ENCODE results near the gene SLC22A2.

SLC22A2 gene

DNA sequence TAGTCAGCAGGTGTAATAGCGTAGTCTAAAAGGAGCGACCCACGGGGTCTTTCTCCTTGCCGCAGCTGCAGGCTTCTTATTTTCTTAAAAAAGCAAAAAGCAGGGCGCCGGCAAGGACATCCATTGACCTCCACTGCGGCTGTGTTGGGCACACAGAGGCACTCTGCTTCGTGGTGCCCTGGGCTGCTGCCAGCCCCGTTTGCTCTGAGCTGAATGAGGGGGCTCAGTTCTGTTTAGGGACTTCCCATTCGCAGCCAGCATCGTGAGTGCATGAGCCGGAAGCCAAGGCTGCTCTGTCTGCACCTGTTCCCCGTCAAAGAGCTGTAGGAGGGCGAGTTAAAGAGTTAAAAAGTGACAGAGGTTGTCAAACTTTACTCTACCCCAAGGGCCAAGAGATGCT lies 1.7 kb upstream of the SLC22A2 start:
- Histone ChIP-seq H3K4me3 (no peak overlapping the region), H3K27ac (no peak overlapping the region), H3K36me3 (ENCODE audit: insufficient read depth, low read length) (no peaks in the 10 kb centered on the region), H3K9ac (ENCODE audit: insufficient read length) (no peak overlapping the region), H3K9me3 (ENCODE audit: low read depth, low read length) (no peaks in the 10 kb centered on the region)
- TF ChIP-seq EZH2 (IDR thresholded peaks at IDR 0.05) (no peak), FOXP2 (optimal IDR thresholded peaks at IDR 0.05; ENCODE audit: control extremely low read depth, extremely low read length, insufficient read depth) (no peak), POLR2AphosphoS5 (IDR thresholded peaks at IDR 0.05; ENCODE audit: borderline replicate concordance, low read depth, low read length) (no peak)
- no peak for DNase-seq (ENCODE audit: low read depth, low spot score)

- no peak overlapping the region for H3K27ac ChIP-seq
- no peak overlapping the region for H3K9ac ChIP-seq (ENCODE audit: insufficient read length)
- H3K9me3 ChIP-seq (ENCODE audit: low read depth, low read length): no peaks in the 10 kb centered on the region
- DNase-seq (ENCODE audit: low read depth, low spot score): no peak
- TF ChIP-seq EZH2 (IDR thresholded peaks at IDR 0.05) (no peak), FOXP2 (optimal IDR thresholded peaks at IDR 0.05; ENCODE audit: control extremely low read depth, extremely low read length, insufficient read depth) (no peak), POLR2AphosphoS5 (IDR thresholded peaks at IDR 0.05; ENCODE audit: borderline replicate concordance, low read depth, low read length) (no peak)
- no peak overlapping the region for H3K4me3 ChIP-seq
- H3K36me3 ChIP-seq (ENCODE audit: insufficient read depth, low read length): no peaks in the 10 kb centered on the region
Observed at GRCh38 chr6:160259598-160259997, 977 bp upstream of the SLC22A2 start.

DNA sequence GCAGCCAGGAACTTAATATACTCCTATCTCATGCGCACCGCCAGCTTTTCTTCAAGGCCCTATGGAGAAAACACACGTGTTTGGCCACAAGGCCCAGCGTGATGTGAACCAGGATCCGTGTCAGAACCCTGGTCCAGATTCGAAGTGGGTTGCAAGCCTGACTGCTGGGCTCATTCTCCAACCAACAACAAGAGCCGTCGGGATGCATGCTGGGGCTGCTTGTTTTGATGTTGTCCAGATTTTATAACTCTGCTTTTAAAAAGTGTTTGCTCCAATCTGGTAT lies 463 bp upstream of the SLC22A2 start:
- Histone ChIP-seq H3K9ac (ENCODE audit: insufficient read length) (no peak overlapping the region), H3K36me3 (ENCODE audit: insufficient read depth, low read length) (no peaks in the 10 kb centered on the region), H3K9me3 (ENCODE audit: low read depth, low read length) (no peaks in the 10 kb centered on the region), H3K27ac (no peak overlapping the region), H3K4me3 (no peak overlapping the region)
- no peak for TF ChIP-seq EZH2 (IDR thresholded peaks at IDR 0.05)
- no peak for TF ChIP-seq POLR2AphosphoS5 (IDR thresholded peaks at IDR 0.05; ENCODE audit: borderline replicate concordance, low read depth, low read length)
- TF ChIP-seq FOXP2 (optimal IDR thresholded peaks at IDR 0.05; ENCODE audit: control extremely low read depth, extremely low read length, insufficient read depth): no peak
- DNase-seq (ENCODE audit: low read depth, low spot score): no peak

- no peaks in the 10 kb centered on the region for H3K9me3 ChIP-seq (ENCODE audit: low read depth, low read length)
- no peak overlapping the region for H3K9ac ChIP-seq (ENCODE audit: insufficient read length)
- no peak for TF ChIP-seq POLR2AphosphoS5 (IDR thresholded peaks at IDR 0.05; ENCODE audit: borderline replicate concordance, low read depth, low read length)
- no peaks in the 10 kb centered on the region for H3K36me3 ChIP-seq (ENCODE audit: insufficient read depth, low read length)
- no peak overlapping the region for H3K4me3 ChIP-seq
- no peak overlapping the region for H3K27ac ChIP-seq
- DNase-seq (ENCODE audit: low read depth, low spot score): no peak
Observed at GRCh38 chr6:160256445-160256844, 2.2 kb downstream of the SLC22A2 start.

DNA sequence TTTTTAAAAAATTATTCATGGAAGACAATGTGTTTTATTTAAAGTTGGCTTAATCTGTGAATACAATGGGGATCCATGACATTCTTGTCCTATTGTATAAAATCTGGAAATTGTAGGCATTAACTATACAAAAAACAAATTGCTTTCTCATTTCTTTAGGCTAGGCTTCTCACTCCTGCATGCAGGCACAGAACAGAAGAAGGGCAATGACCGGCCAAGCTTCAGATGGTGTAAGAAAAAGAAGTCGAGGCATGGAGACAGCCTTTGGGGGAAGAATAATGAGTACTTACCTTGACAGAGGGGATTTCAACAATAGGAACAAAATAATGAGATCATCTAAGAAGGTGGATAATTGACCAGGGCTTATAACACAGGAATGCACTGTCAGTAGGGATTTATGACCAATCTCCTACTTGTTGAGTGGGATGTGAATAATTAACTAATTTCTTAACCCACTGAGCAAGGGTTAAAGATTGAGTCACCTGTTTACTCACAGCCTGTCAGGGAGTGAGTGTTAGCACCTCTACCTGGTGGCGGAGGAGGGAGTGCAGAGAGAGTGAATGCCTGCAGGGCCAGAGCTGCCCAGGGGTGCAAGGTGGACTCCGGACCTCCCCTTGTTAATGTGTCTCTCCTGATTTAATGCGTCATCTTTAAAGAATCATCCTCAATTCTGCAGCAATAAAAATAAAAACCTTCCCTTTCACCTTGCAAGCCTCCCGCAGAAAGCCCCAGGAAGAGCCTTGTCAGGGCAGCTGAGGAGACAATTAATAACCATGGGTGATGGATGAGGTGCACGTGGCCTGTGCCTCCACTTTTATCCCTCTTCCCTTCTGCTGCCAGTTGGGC lies 3.9 kb downstream of the SLC22A2 start:
- Histone ChIP-seq H3K27ac (no peak overlapping the region), H3K36me3 (ENCODE audit: insufficient read depth, low read length) (no peaks in the 10 kb centered on the region), H3K4me3 (no peak overlapping the region), H3K9ac (ENCODE audit: insufficient read length) (no peak overlapping the region), H3K9me3 (ENCODE audit: low read depth, low read length) (no peaks in the 10 kb centered on the region)
- TF ChIP-seq FOXP2 (optimal IDR thresholded peaks at IDR 0.05; ENCODE audit: control extremely low read depth, extremely low read length, insufficient read depth) (no peak), POLR2AphosphoS5 (IDR thresholded peaks at IDR 0.05; ENCODE audit: borderline replicate concordance, low read depth, low read length) (no peak), EZH2 (IDR thresholded peaks at IDR 0.05) (no peak)
- no peak for DNase-seq (ENCODE audit: low read depth, low spot score)

DNA sequence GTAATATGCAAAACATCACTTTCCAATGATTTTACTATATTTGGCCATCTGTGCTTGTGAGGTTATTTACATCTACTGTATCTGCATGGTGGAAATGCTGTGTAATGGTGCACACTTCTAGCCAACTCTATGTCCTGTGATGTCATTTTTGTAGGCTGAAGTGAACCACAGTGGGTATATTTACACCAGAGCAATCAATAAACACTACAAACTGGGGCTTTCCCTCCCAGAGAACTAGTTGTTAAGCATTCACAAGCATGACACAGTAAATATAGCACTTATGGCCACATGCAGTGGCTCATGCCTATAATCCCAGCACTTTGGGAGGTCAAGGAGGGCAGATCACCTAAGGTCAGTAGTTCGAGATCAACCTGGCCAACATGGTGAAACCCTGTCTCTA lies 4.9 kb downstream of the SLC22A2 start:
- DNase-seq (ENCODE audit: low read depth, low spot score): no peak

GRCh38 chr6:160253292-160253691 lies 5.3 kb downstream of the SLC22A2 start:
- H3K27ac ChIP-seq: no peak overlapping the region
- no peaks in the 10 kb centered on the region for H3K36me3 ChIP-seq (ENCODE audit: insufficient read depth, low read length)
- no peak overlapping the region for H3K9ac ChIP-seq (ENCODE audit: insufficient read length)
- TF ChIP-seq FOXP2 (optimal IDR thresholded peaks at IDR 0.05; ENCODE audit: control extremely low read depth, extremely low read length, insufficient read depth): no peak
- no peak for TF ChIP-seq EZH2 (IDR thresholded peaks at IDR 0.05)
- no peak for TF ChIP-seq POLR2AphosphoS5 (IDR thresholded peaks at IDR 0.05; ENCODE audit: borderline replicate concordance, low read depth, low read length)
- DNase-seq (ENCODE audit: low read depth, low spot score): no peak
- H3K9me3 ChIP-seq (ENCODE audit: low read depth, low read length): no peaks in the 10 kb centered on the region
- H3K4me3 ChIP-seq: no peak overlapping the region

More for the DNA sequence above, 4.9 kb downstream of the SLC22A2 start:
- no peak overlapping the region for H3K27ac ChIP-seq
- TF ChIP-seq EZH2 (IDR thresholded peaks at IDR 0.05) (no peak), POLR2AphosphoS5 (IDR thresholded peaks at IDR 0.05; ENCODE audit: borderline replicate concordance, low read depth, low read length) (no peak), FOXP2 (optimal IDR thresholded peaks at IDR 0.05; ENCODE audit: control extremely low read depth, extremely low read length, insufficient read depth) (no peak)
- H3K4me3 ChIP-seq: no peak overlapping the region
- no peaks in the 10 kb centered on the region for H3K36me3 ChIP-seq (ENCODE audit: insufficient read depth, low read length)
- no peaks in the 10 kb centered on the region for H3K9me3 ChIP-seq (ENCODE audit: low read depth, low read length)
- H3K9ac ChIP-seq (ENCODE audit: insufficient read length): no peak overlapping the region

GRCh38 chr6:160252073-160252813 lies 6.4 kb downstream of the SLC22A2 start:
- no peak overlapping the region for H3K27ac ChIP-seq
- DNase-seq (ENCODE audit: low read depth, low spot score): no peak

More at GRCh38 chr6:160252073-160252813, 6.4 kb downstream of the SLC22A2 start:
- H3K9me3 ChIP-seq (ENCODE audit: low read depth, low read length): no peaks in the 10 kb centered on the region
- TF ChIP-seq POLR2AphosphoS5 (IDR thresholded peaks at IDR 0.05; ENCODE audit: borderline replicate concordance, low read depth, low read length): no peak
- TF ChIP-seq FOXP2 (optimal IDR thresholded peaks at IDR 0.05; ENCODE audit: control extremely low read depth, extremely low read length, insufficient read depth): no peak
- no peak for TF ChIP-seq EZH2 (IDR thresholded peaks at IDR 0.05)
- no peak overlapping the region for H3K9ac ChIP-seq (ENCODE audit: insufficient read length)
- H3K4me3 ChIP-seq: no peak overlapping the region
- no peaks in the 10 kb centered on the region for H3K36me3 ChIP-seq (ENCODE audit: insufficient read depth, low read length)
